Brain microvascular endothelial cell (primary cell): ENCODE results near the gene TXNDC2.

Experiments used
- DNase-seq: peaks from one replicate; pipeline ENCODE4 v3.0.0-alpha.2; 2020
- H3K27ac ChIP-seq: fragments of 250-450 bp; sonication (Bioruptor Pico); 2 replicates; pipeline ENCODE4 v1.5.1; 2020; ENCODE audit warnings: mild to moderate bottlenecking, moderate library complexity
- H3K27me3 ChIP-seq: fragments of 250-450 bp; sonication (Bioruptor Pico); replicated peaks from 2 replicates; pipeline ENCODE4 v1.5.1; 2020; ENCODE audit warnings: mild to moderate bottlenecking
- H3K36me3 ChIP-seq: fragments of 250-450 bp; sonication (Bioruptor Pico); replicated peaks from 2 replicates; pipeline ENCODE4 v1.5.1; 2020; ENCODE audit warnings: mild to moderate bottlenecking
- H3K4me3 ChIP-seq: 2 replicates; pipeline ENCODE4 v1.5.1; 2011; ENCODE audit warnings: low read depth, mild to moderate bottlenecking, control low read depth, low read length, moderate library complexity
- CTCF ChIP-seq: IDR thresholded peaks from 2 replicates; pipeline ENCODE4 v1.5.1; 2011; ENCODE audit warnings: low read depth, mild to moderate bottlenecking, moderate library complexity, low read length, control low read depth, inconsistent platforms; ENCODE audit errors: missing control alignments
- in situ Hi-C: cut with HindIII; loops from 2 replicates; pipeline ENCODE4 v1.10.0; 2017; ENCODE audit warnings: low sequenced_read_pairs, low pct_ligation_motif_present

Gene TXNDC2

GRCh38 chr18:9928646-9929259 lies 43.0 kb downstream of the TXNDC2 start:
- TF ChIP-seq CTCF: no peak
- peaks cover 10% of the 10 kb centered on the region for H3K36me3 ChIP-seq
- in situ Hi-C loops: no loop called here
- H3K4me3 ChIP-seq: no peak overlapping the region
- H3K27me3 ChIP-seq: no peaks in the 10 kb centered on the region
- H3K27ac ChIP-seq: no peak overlapping the region
- no peak for DNase-seq

DNA sequence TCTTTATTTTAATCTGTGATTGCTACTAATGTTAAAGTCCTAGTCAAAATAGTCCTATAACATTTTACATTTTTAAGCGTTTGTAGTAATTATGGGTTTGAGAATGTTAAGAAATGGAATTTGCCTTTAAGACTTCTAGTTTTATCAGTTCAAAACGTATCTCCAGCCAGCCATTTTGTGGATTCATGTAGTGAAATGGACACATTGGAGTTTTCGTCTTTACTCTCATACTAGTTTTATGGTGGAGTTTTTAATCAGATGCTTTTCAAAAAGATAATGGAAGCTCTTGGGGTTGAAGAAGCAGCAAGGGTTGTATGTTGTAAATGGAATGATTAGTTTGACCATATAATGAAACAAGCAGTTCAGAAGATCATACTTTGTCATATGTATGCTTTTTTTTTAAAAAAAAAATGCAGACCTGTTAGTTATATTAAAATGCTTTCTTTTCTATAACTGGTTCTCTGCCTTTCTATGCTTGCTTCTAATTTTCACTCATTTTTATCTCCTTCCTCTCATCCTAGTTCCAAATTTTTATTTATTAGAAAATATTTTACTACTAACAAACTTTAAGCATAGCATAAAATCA lies 44.6 kb downstream of the TXNDC2 start:
- no peak for DNase-seq
- Histone ChIP-seq H3K27me3 (no peaks in the 10 kb centered on the region), H3K36me3 (peaks cover 15% of the 10 kb centered on the region), H3K27ac (no peak overlapping the region), H3K4me3 (no peak overlapping the region)
- TF ChIP-seq CTCF: no peak
- in situ Hi-C loops: no loop called here

- Histone ChIP-seq H3K36me3 (peaks cover 17% of the 10 kb centered on the region), H3K4me3 (no peak overlapping the region), H3K27me3 (no peaks in the 10 kb centered on the region), H3K27ac (no peak overlapping the region)
- DNase-seq: no peak
- in situ Hi-C loops: no loop called here
- no peak for TF ChIP-seq CTCF
Observed at GRCh38 chr18:9931146-9931545, 45.4 kb downstream of the TXNDC2 start.

DNA sequence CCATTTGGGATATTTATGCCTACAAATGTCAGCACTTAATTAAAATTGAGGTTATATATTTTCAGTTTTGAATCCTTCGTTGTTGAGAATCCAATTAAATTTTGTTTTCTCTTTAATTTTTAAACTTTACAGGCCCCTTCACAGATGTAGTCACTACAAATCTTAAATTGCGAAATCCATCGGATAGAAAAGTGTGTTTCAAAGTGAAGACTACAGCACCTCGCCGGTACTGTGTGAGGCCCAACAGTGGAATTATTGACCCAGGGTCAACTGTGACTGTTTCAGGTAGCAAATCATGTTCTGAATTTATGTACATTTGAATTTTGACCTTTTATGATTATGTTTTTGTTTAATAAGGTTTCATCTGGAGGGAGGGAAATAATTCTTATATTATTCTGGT lies 45.9 kb downstream of the TXNDC2 start:
- no peak overlapping the region for H3K4me3 ChIP-seq
- peaks cover 21% of the 10 kb centered on the region for H3K36me3 ChIP-seq
- H3K27ac ChIP-seq: no peak overlapping the region
- no peak for DNase-seq
- H3K27me3 ChIP-seq: no peaks in the 10 kb centered on the region
- in situ Hi-C loops: no loop called here
- TF ChIP-seq CTCF: no peak

DNA sequence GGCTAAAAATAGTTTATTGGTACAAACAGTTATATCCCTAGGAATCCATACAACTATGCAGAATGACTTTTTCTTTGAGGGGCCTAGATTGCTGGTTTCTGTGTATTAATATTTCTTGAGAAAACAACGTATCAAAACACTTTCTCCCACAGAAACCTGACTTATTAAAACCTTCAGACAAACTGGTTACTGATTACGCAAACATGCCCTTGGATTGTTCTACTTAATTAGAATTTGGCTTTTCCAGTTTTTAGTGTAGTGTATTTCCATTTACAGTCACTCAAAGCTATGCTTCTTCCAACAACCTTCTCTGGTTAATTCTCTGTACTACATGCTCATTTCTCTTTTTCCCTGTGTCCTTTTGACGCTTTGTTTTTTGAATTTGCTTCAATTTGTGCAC lies 48.1 kb downstream of the TXNDC2 start:
- Histone ChIP-seq H3K36me3 (peaks cover 35% of the 10 kb centered on the region), H3K27me3 (no peaks in the 10 kb centered on the region), H3K4me3 (no peak overlapping the region), H3K27ac (no peak overlapping the region)
- no peak for TF ChIP-seq CTCF
- no peak for DNase-seq
- in situ Hi-C loops: no loop called here

GRCh38 chr18:9934274-9934673 lies 48.5 kb downstream of the TXNDC2 start:
- DNase-seq: no peak
- no peak for TF ChIP-seq CTCF
- no peak overlapping the region for H3K27ac ChIP-seq
- peaks cover 35% of the 10 kb centered on the region for H3K36me3 ChIP-seq
- in situ Hi-C loops: no loop called here
- H3K4me3 ChIP-seq: no peak overlapping the region
- H3K27me3 ChIP-seq: no peaks in the 10 kb centered on the region
